GM10248 (cell line): Measurements from ENCODE around the gene SETBP1.

ENCODE experiments used
- CTCF ChIA-PET: fragments of 300-600 bp; sonication (Branson Sonifier 250); formaldehyde crosslinking; extraction: SDS; loops from one replicate; lab custom pipeline; 2021; ENCODE audit warnings: antibody characterized with exemption; lab: Yijun Ruan, JAX
- POLR2A ChIA-PET: fragments of 350-650 bp; sonication (Branson Sonifier 250); formaldehyde crosslinking; extraction: SDS; loops from one replicate; lab custom pipeline; 2020; ENCODE audit warnings: antibody characterized with exemption; lab: Yijun Ruan, JAX
- DNase-seq: peaks from one replicate; pipeline ENCODE4 v3.0.0; 2012; ENCODE audit errors: extremely low spot score
- TF ChIP-seq, protein P1 (sequence below): IDR thresholded peaks from 2 replicates; pipeline ENCODE4 v1.5.1; 2012; ENCODE audit warnings: mild to moderate bottlenecking, low read depth; ENCODE audit errors: extremely low read depth, missing control alignments, control extremely low read depth

Gene SETBP1

GRCh38 chr18:44885507-44885906 is 204.8 kb downstream of the SETBP1 start:
- POLR2A ChIA-PET: no interaction called here
- DNase-seq: no peak
- TF ChIP-seq, protein P1, sequence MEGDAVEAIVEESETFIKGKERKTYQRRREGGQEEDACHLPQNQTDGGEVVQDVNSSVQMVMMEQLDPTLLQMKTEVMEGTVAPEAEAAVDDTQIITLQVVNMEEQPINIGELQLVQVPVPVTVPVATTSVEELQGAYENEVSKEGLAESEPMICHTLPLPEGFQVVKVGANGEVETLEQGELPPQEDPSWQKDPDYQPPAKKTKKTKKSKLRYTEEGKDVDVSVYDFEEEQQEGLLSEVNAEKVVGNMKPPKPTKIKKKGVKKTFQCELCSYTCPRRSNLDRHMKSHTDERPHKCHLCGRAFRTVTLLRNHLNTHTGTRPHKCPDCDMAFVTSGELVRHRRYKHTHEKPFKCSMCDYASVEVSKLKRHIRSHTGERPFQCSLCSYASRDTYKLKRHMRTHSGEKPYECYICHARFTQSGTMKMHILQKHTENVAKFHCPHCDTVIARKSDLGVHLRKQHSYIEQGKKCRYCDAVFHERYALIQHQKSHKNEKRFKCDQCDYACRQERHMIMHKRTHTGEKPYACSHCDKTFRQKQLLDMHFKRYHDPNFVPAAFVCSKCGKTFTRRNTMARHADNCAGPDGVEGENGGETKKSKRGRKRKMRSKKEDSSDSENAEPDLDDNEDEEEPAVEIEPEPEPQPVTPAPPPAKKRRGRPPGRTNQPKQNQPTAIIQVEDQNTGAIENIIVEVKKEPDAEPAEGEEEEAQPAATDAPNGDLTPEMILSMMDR: no peak
- CTCF ChIA-PET: interaction anchor here (1.1 to 2.0 kb wide), 4 partner anchors 11 to 327 kb away, joined by 3 to 4 read pairs (median 4); no protein-coding TSS in a partner anchor

- POLR2A ChIA-PET: no interaction called here
- TF ChIP-seq, protein P1: no peak
- CTCF ChIA-PET: interaction anchor here (0.7 to 3.0 kb wide), 8 partner anchors 9 to 49 kb away, joined by 3 to 11 read pairs (median 4); no protein-coding TSS in a partner anchor
- peak; percentile 32 for DNase-seq
These were observed 206.5 kb downstream of the SETBP1 start for GRCh38 chr18:44887227-44887631.

GRCh38 chr18:44889111-44889510 is 208.4 kb downstream of the SETBP1 start:
- DNase-seq: no peak
- POLR2A ChIA-PET: no interaction called here
- TF ChIP-seq, protein P1: no peak
- CTCF ChIA-PET: interaction anchor here (1.0 to 3.0 kb wide), 8 partner anchors 11 to 168 kb away, joined by 3 to 11 read pairs (median 4); no protein-coding TSS in a partner anchor

GRCh38 chr18:44893045-44893706 is 212.5 kb downstream of the SETBP1 start:
- ChIA-PET CTCF (interaction anchor here (0.7 to 2.8 kb wide), 9 partner anchors 11 to 320 kb away, joined by 3 to 21 read pairs (median 4); no protein-coding TSS in a partner anchor), POLR2A (no interaction called here)
- TF ChIP-seq, protein P1: no peak
- no peak for DNase-seq

GRCh38 chr18:44893966-44894365 is 213.3 kb downstream of the SETBP1 start:
- ChIA-PET POLR2A (no interaction called here), CTCF (interaction anchor here (0.7 to 2.8 kb wide), 3 partner anchors 11 to 319 kb away, joined by 3 to 21 read pairs (median 3); no protein-coding TSS in a partner anchor)
- no peak for DNase-seq
- TF ChIP-seq, protein P1: no peak

- peak; percentile 24 for DNase-seq
- CTCF ChIA-PET: interaction anchor here (0.6 to 1.6 kb wide), 7 partner anchors 9 to 174 kb away, joined by 3 to 7 read pairs (median 3); no protein-coding TSS in a partner anchor
- POLR2A ChIA-PET: no interaction called here
- TF ChIP-seq, protein P1: peak; percentile 33
These were observed 214.6 kb downstream of the SETBP1 start for GRCh38 chr18:44895176-44895798.
